GM10266 (cell line): ENCODE data around the gene TMEM59.

Experiments
- DNase-seq: peaks from one replicate; pipeline ENCODE4 v3.0.0; 2012; ENCODE audit errors: extremely low spot score
- CTCF ChIP-seq: IDR thresholded peaks from 2 replicates; pipeline ENCODE4 v1.5.1; 2012; ENCODE audit warnings: mild to moderate bottlenecking, low read depth; ENCODE audit not compliant: control insufficient read depth, insufficient read depth; ENCODE audit errors: missing control alignments

TMEM59 gene

GRCh38 chr1:54016343-54017282, 36.4 kb downstream of the TMEM59 start:
- DNase-seq = no peak
- no peak for TF ChIP-seq CTCF

GRCh38 chr1:54014009-54014629, 38.9 kb downstream of the TMEM59 start:
- TF ChIP-seq CTCF = no peak
- no peak for DNase-seq

- no peak for DNase-seq
- no peak for TF ChIP-seq CTCF
Measured at GRCh38 chr1:54013393-54014008, 39.5 kb downstream of the TMEM59 start.

DNA sequence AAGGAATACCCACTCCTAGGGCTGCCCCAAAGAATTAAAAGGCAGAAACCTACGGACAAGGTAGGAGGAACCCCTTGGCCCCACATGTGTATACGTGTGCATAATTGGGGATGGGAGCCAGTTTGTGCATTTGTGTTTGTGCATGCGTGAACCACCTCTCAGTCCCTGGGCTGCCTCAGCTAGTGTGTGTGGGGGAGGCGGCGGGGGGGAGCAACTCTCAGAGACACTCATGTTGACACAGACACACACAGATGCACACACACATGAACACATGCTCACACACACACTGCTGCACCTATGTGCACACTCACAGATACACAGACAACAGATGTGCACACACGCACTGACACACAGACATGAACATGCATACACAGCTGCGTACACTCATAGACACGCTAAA, 40.1 kb downstream of the TMEM59 start:
- TF ChIP-seq CTCF = no peak
- no peak for DNase-seq

GRCh38 chr1:54012008-54012325, 41.0 kb downstream of the TMEM59 start:
- no peak for TF ChIP-seq CTCF
- no peak for DNase-seq

GRCh38 chr1:54011316-54012007, 41.5 kb downstream of the TMEM59 start:
- TF ChIP-seq CTCF = no peak
- DNase-seq = no peak
